Skeletal muscle tissue (tissue), 4 donors: Measurements from ENCODE around the gene DLGAP1. TPM values are rescaled to one million over a fixed set of nuclear protein-coding genes. Genes with fewer than 3 reads are reported as not detected.

Source experiments
- H3K27ac ChIP-seq: one replicate; pipeline ENCODE4 v1.7.0; 2013; ENCODE audit warnings: mild to moderate bottlenecking, low read depth, low read length, inconsistent platforms
- H3K27me3 ChIP-seq, 3 donors: one replicate each; pipeline ENCODE4 v1.7.0; 2013; ENCODE audit warnings: low read length in 3 of 3; ENCODE audit not compliant: control insufficient read depth in 3 of 3, insufficient read depth in 3 of 3
- H3K36me3 ChIP-seq, 3 donors: one replicate each; pipeline ENCODE4 v1.7.0; 2013; ENCODE audit warnings: low read length in 3 of 3; ENCODE audit not compliant: control insufficient read depth in 3 of 3, insufficient read depth in 3 of 3
- H3K4me1 ChIP-seq, 3 donors: one replicate each; pipeline ENCODE4 v1.7.0; 2013; ENCODE audit warnings: low read length in 3 of 3, mild to moderate bottlenecking in 3 of 3; ENCODE audit not compliant: control insufficient read depth in 3 of 3, insufficient read depth in 3 of 3
- H3K4me3 ChIP-seq, 3 donors: one replicate each; pipeline ENCODE4 v1.7.0; 2013; ENCODE audit warnings: low read length in 3 of 3
- H3K9ac ChIP-seq, 3 donors: one replicate each; pipeline ENCODE4 v1.7.0; 2013; ENCODE audit warnings: low read length in 3 of 3, mild to moderate bottlenecking in 3 of 3, moderate library complexity in 2 of 3, low read depth in 1 of 3
- H3K9me3 ChIP-seq, 3 donors: one replicate each; pipeline ENCODE4 v1.7.0; 2013; ENCODE audit warnings: low read length in 3 of 3; ENCODE audit not compliant: control insufficient read depth in 3 of 3
- total RNA-seq: library from RNA; depleted of rRNA; stranded (reverse); fragments of >200 nt; gene quantifications from one replicate; pipeline ENCODE4 v1.2.3, GENCODE V29; 2014
- donor health status: Osteomylitis.

Gene DLGAP1
- total RNA-seq, 1 donor from 2014 or later = 0.52 TPM

DNA sequence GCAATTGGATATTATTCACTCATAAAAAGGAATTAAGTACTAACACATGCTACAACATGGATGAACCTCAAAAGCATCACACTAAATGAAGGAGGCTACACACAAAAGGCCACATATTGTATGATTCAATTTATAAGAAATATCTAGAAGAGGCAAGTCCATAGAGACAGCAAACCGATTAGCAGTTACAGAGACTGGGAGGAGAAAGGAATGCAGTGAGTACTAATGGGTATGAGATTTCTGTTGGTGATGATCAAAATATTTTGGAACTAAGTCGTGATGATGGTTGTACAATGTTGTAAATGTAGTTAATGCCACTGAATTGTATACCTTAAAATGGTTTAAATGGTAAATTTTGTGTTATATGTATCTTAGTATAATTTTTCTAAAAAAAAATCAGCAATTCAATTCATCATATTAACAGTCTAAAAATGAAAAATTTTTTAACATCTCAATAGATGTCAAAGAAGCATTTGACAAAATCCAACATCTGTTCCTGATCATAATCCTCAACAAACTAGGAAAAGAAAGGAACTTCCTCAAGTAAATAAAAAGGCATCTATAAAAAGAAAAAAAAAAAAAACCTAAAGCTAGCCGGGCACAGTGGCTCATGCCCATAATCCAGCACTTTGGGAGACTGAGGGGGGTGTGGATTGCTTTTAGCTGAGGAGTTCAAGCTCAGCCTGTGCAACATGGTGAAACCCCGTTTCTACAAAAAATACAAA, 907.1 kb downstream of the DLGAP1 start:
- Histone ChIP-seq H3K27ac (no peak overlapping the region), H3K9ac (no peak overlapping the region), H3K27me3 (no peaks in the 10 kb centered on the region), H3K4me3 (no peak overlapping the region), H3K36me3 (no peaks in the 10 kb centered on the region), H3K4me1 (no peaks in the 10 kb centered on the region), H3K9me3 (no peaks in the 10 kb centered on the region)

DNA sequence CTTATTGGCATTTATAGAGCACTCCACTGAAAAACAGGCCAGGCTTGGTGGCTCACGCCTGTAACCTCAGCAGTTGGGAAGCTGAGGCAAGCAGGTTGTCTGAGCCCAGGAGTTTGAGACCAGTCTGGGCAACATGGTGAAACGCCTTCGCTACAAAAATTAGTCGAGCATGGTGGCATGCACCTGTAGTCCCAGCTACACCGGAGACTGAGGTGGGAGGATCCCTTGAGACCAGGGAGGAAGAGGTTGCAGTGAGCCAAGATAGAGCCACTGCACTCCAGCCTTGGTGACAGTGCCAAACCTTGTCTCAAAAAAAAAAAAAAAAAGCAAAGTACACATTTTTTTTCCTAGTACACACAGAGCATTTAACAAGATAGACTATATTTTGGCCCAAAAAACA, 909.0 kb downstream of the DLGAP1 start:
- H3K27me3 ChIP-seq = no peaks in the 10 kb centered on the region
- no peaks in the 10 kb centered on the region for H3K36me3 ChIP-seq
- no peaks in the 10 kb centered on the region for H3K4me1 ChIP-seq
- H3K27ac ChIP-seq = no peak overlapping the region
- H3K9ac ChIP-seq = no peak overlapping the region
- no peaks in the 10 kb centered on the region for H3K9me3 ChIP-seq
- H3K4me3 ChIP-seq = no peak overlapping the region

DNA sequence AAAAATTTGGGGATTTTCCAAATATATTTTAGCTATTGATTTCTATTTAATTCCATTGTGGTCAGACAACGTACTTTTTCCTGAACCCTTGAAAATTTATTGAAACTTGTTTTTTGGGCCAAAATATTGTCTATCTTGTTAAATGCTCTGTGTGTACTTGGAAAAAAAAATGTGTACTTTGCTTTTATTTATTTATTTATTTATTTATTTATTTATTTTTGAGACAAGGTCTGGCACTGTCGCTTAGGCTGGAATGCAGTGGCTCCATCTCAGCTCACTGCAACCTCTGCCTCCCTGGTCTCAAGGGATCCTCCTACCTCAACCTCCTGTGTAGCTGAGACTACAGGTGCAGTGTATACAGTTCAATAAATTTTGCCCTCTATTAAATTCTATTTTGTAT, 910.6 kb downstream of the DLGAP1 start:
- no peaks in the 10 kb centered on the region for H3K4me1 ChIP-seq
- H3K9me3 ChIP-seq = no peaks in the 10 kb centered on the region
- no peak overlapping the region for H3K4me3 ChIP-seq
- H3K27me3 ChIP-seq = no peaks in the 10 kb centered on the region
- no peaks in the 10 kb centered on the region for H3K36me3 ChIP-seq
- no peak overlapping the region for H3K9ac ChIP-seq
- no peak overlapping the region for H3K27ac ChIP-seq

DNA sequence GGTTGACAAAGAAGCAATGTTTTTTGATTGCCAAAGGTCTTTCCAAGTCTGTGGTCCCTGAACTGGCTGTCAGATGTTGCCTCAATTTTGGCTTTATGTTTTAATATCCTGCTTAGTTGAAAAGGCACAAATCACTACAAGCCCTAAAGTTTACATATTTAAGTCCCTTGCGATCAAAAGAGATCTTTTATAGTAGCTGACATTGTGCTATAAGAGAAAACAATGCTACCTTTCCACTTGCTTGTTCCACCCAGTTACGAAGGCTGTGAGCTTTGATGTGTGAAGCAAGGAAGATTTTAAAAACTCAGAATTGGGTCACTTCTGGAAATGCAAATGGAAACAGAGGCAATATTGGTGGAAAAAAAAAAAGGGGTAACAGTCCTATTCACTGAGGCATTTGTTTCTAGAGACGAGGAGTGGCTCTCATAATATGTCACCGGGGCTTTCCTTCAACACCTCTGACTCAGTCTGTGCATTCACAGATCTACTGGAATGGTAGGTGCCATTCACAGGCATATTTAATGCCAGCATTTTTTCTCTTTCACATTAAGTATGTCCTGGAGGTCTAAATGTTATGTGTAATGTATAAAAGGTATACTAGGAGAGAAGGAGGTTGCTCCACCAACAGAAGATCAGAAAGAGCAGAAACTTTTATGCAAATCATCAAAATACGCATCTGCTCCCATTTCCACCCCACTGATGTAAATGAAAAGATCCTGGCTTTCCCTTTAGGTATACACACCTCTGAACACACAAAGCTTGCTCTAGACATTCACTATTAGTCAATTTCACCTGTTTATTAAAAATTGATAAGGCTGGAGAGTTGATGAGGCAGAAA, 913.3 kb downstream of the DLGAP1 start:
- H3K27ac ChIP-seq = no peak overlapping the region
- H3K9me3 ChIP-seq = no peaks in the 10 kb centered on the region
- no peaks in the 10 kb centered on the region for H3K27me3 ChIP-seq
- no peak overlapping the region for H3K9ac ChIP-seq
- no peaks in the 10 kb centered on the region for H3K36me3 ChIP-seq
- H3K4me3 ChIP-seq = no peak overlapping the region
- peaks cover 0 to 2% (median 0%) of the 10 kb centered on the region in 3 donors for H3K4me1 ChIP-seq

DNA sequence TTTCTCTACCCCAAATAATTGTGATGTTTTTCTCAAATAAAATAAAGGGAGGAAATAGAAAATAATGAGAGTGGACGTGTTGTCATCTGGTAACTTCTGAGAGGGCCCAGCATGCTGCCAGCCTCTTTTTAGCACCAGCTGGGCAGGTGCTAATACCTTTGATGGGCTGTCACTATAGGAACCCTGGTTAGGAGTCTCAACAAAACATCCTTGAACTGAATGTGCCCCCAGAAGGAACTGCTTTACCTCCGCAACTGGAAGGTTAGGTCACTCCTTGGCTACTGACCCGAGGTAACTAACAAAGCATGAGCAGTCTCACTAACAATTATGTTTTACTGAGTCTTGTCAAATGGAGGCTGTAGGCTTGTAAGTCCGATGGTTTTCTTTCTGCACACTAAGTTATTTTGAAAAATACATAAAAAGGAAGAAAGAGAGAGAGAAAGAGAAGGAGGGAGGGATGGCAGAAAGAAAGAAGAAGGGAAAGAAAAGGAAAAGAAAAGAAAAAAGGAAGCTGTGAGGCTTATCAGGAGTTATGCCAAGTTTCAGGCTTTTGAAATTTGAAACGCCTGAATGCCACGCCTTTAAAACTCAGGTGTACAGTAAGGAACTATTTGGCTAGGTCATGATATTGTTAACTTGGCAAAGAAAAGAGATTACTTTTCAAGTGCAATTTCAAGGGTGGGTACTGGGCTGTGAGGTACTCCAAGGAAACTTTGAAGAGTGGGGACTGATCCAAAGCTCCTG, 914.1 kb downstream of the DLGAP1 start:
- Histone ChIP-seq H3K9me3 (no peaks in the 10 kb centered on the region), H3K9ac (no peak overlapping the region), H3K27me3 (no peaks in the 10 kb centered on the region), H3K36me3 (no peaks in the 10 kb centered on the region), H3K4me3 (no peak overlapping the region), H3K27ac (no peak overlapping the region), H3K4me1 (peaks cover 0 to 2% (median 0%) of the 10 kb centered on the region in 3 donors)

DNA sequence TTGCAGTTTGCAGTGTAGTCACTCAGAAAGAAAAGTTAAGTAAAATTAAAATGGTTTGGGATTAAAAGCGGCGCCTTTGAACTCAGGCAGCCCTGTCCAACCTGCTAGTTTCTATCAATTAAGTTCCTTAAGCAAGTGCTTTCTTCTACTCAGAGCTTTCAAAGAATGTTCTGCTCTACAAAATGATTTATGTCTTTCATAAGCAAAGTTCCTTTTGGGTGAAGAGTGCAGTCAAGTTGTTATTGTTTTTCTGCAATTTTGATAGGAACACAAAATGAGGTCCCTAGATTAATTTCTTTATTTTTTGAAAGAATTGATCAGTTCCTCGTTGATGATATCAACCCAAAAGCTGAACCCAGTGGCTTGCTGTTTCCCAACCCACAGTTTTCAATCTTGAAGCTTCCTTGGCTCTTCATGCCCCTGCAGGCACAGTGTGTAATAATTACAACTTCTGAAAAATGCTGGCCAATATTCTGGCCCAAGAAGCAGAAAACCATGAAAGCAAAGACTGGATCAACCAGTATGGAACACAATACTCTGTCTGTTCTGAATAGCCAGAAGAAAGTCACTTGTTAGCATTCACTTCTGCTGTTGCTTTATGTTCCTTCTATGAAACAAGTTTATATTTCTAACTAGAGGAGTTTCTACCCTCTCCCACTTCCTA, 916.0 kb downstream of the DLGAP1 start:
- H3K9me3 ChIP-seq = no peaks in the 10 kb centered on the region
- H3K4me3 ChIP-seq = no peak overlapping the region
- H3K36me3 ChIP-seq = no peaks in the 10 kb centered on the region
- no peak overlapping the region for H3K27ac ChIP-seq
- H3K9ac ChIP-seq = no peak overlapping the region
- H3K4me1 ChIP-seq = peaks cover 0 to 2% (median 0%) of the 10 kb centered on the region in 3 donors
- H3K27me3 ChIP-seq = no peaks in the 10 kb centered on the region

DNA sequence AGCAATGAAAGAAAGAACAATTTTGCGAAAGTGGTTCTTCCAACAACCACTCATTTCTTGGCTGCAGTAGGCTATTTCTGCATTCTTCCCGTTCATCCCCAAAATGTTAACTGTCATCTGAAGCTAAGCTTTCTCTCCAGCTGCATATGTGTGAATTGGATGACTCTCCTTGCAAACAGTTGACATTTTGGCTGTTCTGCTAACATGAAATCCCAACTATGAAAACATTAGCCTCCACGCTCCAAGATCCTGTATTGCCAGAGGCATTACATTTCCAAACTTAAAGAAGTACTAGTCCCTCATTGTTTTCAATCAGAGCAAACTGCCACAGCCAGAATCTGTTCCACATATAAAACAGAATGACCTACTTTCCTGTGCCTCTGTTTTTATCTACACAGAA, 916.7 kb downstream of the DLGAP1 start:
- no peak overlapping the region for H3K9ac ChIP-seq
- no peaks in the 10 kb centered on the region for H3K36me3 ChIP-seq
- no peaks in the 10 kb centered on the region for H3K9me3 ChIP-seq
- H3K27ac ChIP-seq = no peak overlapping the region
- H3K4me3 ChIP-seq = no peak overlapping the region
- no peaks in the 10 kb centered on the region for H3K27me3 ChIP-seq
- peaks cover 0 to 2% (median 0%) of the 10 kb centered on the region in 3 donors for H3K4me1 ChIP-seq

DNA sequence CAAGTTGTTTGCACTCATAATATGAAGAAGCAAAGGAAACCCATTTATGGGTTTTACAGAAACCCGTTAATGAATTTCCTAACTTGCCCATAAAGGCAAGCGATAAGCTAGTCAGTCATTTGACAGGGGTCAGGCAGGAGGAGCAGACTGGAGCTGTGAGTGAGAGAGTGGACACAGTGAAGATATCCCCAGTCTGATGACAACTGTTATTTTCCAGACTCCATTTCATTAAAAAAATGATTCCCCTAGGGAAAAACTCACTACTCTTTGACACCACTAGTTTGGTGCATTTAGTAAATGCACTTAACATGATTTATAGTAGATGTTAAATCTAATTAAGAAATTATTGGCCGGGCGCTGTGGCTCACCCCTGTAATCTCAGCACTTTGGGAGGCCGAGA, 924.3 kb downstream of the DLGAP1 start:
- H3K4me3 ChIP-seq = no peak overlapping the region
- no peak overlapping the region for H3K9ac ChIP-seq
- H3K27me3 ChIP-seq = no peaks in the 10 kb centered on the region
- peaks cover 6 to 12% (median 6%) of the 10 kb centered on the region in 3 donors for H3K4me1 ChIP-seq
- no peaks in the 10 kb centered on the region for H3K9me3 ChIP-seq
- H3K36me3 ChIP-seq = no peaks in the 10 kb centered on the region
- no peak overlapping the region for H3K27ac ChIP-seq

DNA sequence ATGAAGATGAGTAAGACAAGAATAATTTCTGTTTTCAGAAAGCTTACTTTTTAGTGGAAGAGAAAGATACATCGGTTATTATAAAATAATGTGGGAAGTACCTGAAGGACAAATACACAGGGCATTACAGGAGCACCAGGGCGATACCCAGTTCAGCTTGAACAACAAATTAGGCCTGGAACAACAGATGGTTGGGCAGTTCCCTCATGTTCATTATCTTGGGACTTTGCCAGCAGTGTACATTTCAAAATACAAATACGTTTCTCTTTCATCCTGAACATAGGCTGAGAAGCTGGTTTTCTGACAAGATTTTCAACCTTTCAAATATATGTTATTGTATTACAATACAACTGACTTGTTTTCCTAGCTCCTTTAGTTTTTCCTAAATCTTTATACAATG, 925.5 kb downstream of the DLGAP1 start:
- H3K9me3 ChIP-seq = no peaks in the 10 kb centered on the region
- H3K9ac ChIP-seq = no peak overlapping the region
- H3K4me1 ChIP-seq = peaks cover 8 to 16% (median 9%) of the 10 kb centered on the region in 3 donors
- no peaks in the 10 kb centered on the region for H3K36me3 ChIP-seq
- H3K4me3 ChIP-seq = no peak overlapping the region
- H3K27ac ChIP-seq = no peak overlapping the region
- no peaks in the 10 kb centered on the region for H3K27me3 ChIP-seq
